Measurements from ENCODE around the gene MYRF. TPM values are rescaled to one million over a fixed set of nuclear protein-coding genes. Genes with fewer than 3 reads are reported as not detected.

Gene MYRF
- total RNA-seq, 1 experiment from 2014 or later: not detected

GRCh38 chr11:61811831-61812230 is 59.4 kb downstream of the MYRF start:
- Histone ChIP-seq H3K27ac (ENCODE audit: low read length) (no peak overlapping the region), H3K9me2 (replicated peaks; ENCODE audit: insufficient read depth, low read length) (no peaks in the 10 kb centered on the region), H3K79me2 (ENCODE audit: low read length) (peaks cover 11% of the 10 kb centered on the region; the same call in 1 of the 2 replicates), H3K4me3 (ENCODE audit: low read length) (no peak overlapping the region), H3K4me1 (ENCODE audit: low read length) (peaks cover 15% of the 10 kb centered on the region), H3K9me3 (ENCODE audit: low read length) (no peaks in the 10 kb centered on the region), H3K36me3 (ENCODE audit: insufficient read depth, low read length) (peaks cover 18% of the 10 kb centered on the region), H3K27me3 (ENCODE audit: low read length) (no peaks in the 10 kb centered on the region), H2AFZ (ENCODE audit: low read length) (no peak overlapping the region), H3K9ac (ENCODE audit: low read length) (no peak overlapping the region), H3K4me2 (ENCODE audit: low read depth, low read length, poor library complexity, severe bottlenecking) (no peak overlapping the region), H4K20me1 (ENCODE audit: insufficient read depth, low read depth, low read length) (no peaks in the 10 kb centered on the region)
- no peak for DNase-seq

GRCh38 chr11:61812736-61813411 is 60.4 kb downstream of the MYRF start:
- Histone ChIP-seq H3K27me3 (ENCODE audit: low read length) (no peaks in the 10 kb centered on the region), H3K4me1 (ENCODE audit: low read length) (peaks cover 23% of the 10 kb centered on the region), H3K9me3 (ENCODE audit: low read length) (no peaks in the 10 kb centered on the region), H3K27ac (ENCODE audit: low read length) (no peak overlapping the region), H2AFZ (ENCODE audit: low read length) (no peak overlapping the region), H3K9me2 (replicated peaks; ENCODE audit: insufficient read depth, low read length) (no peaks in the 10 kb centered on the region), H3K9ac (ENCODE audit: low read length) (no peak overlapping the region), H3K36me3 (ENCODE audit: insufficient read depth, low read length) (peaks cover 18% of the 10 kb centered on the region), H3K4me3 (ENCODE audit: low read length) (no peak overlapping the region), H3K79me2 (ENCODE audit: low read length) (peaks cover 11% of the 10 kb centered on the region; the same call in 1 of the 2 replicates), H3K4me2 (ENCODE audit: low read depth, low read length, poor library complexity, severe bottlenecking) (no peak overlapping the region), H4K20me1 (ENCODE audit: insufficient read depth, low read depth, low read length) (no peaks in the 10 kb centered on the region)
- no peak for DNase-seq

- no peak for DNase-seq
- Histone ChIP-seq H3K9me2 (replicated peaks; ENCODE audit: insufficient read depth, low read length) (no peaks in the 10 kb centered on the region), H3K4me3 (ENCODE audit: low read length) (peak overlapping the region; percentile 79; the same call in 1 of the 2 replicates), H3K9ac (ENCODE audit: low read length) (peak overlapping the region; percentile 92), H3K4me1 (ENCODE audit: low read length) (peaks cover 23% of the 10 kb centered on the region), H3K27me3 (ENCODE audit: low read length) (no peaks in the 10 kb centered on the region), H3K36me3 (ENCODE audit: insufficient read depth, low read length) (peaks cover 17% of the 10 kb centered on the region), H3K27ac (ENCODE audit: low read length) (peak overlapping the region; percentile 78), H3K79me2 (ENCODE audit: low read length) (peaks cover 11% of the 10 kb centered on the region; the same call in 1 of the 2 replicates), H3K4me2 (ENCODE audit: low read depth, low read length, poor library complexity, severe bottlenecking) (peak overlapping the region; percentile 83), H2AFZ (ENCODE audit: low read length) (no peak overlapping the region), H4K20me1 (ENCODE audit: insufficient read depth, low read depth, low read length) (no peaks in the 10 kb centered on the region), H3K9me3 (ENCODE audit: low read length) (no peaks in the 10 kb centered on the region)
These were observed 62.0 kb downstream of the MYRF start for GRCh38 chr11:61814247-61814957.

GRCh38 chr11:61814958-61815789 is 62.7 kb downstream of the MYRF start:
- Histone ChIP-seq H2AFZ (ENCODE audit: low read length) (no peak overlapping the region), H3K9me2 (replicated peaks; ENCODE audit: insufficient read depth, low read length) (no peaks in the 10 kb centered on the region), H3K27me3 (ENCODE audit: low read length) (no peaks in the 10 kb centered on the region), H4K20me1 (ENCODE audit: insufficient read depth, low read depth, low read length) (no peaks in the 10 kb centered on the region), H3K4me3 (ENCODE audit: low read length) (peak overlapping the region; percentile 79), H3K79me2 (ENCODE audit: low read length) (peaks cover 11% of the 10 kb centered on the region; the same call in 1 of the 2 replicates), H3K36me3 (ENCODE audit: insufficient read depth, low read length) (peaks cover 10% of the 10 kb centered on the region), H3K4me2 (ENCODE audit: low read depth, low read length, poor library complexity, severe bottlenecking) (peak overlapping the region; percentile 83), H3K9me3 (ENCODE audit: low read length) (no peaks in the 10 kb centered on the region), H3K27ac (ENCODE audit: low read length) (peak overlapping the region; percentile 78), H3K4me1 (ENCODE audit: low read length) (peaks cover 27% of the 10 kb centered on the region), H3K9ac (ENCODE audit: low read length) (peak overlapping the region; percentile 92)
- peak; percentile 83 for DNase-seq

- peak overlapping the region; percentile 78 for H3K27ac ChIP-seq (ENCODE audit: low read length)
- H3K27me3 ChIP-seq (ENCODE audit: low read length): no peaks in the 10 kb centered on the region
- no peaks in the 10 kb centered on the region for H3K9me3 ChIP-seq (ENCODE audit: low read length)
- peak overlapping the region; percentile 92 for H3K9ac ChIP-seq (ENCODE audit: low read length)
- H3K4me2 ChIP-seq (ENCODE audit: low read depth, low read length, poor library complexity, severe bottlenecking): peak overlapping the region; percentile 83
- H3K36me3 ChIP-seq (ENCODE audit: insufficient read depth, low read length): peaks cover 10% of the 10 kb centered on the region
- H3K4me3 ChIP-seq (ENCODE audit: low read length): peak overlapping the region; percentile 79
- no peaks in the 10 kb centered on the region for H3K9me2 ChIP-seq (replicated peaks; ENCODE audit: insufficient read depth, low read length)
- no peaks in the 10 kb centered on the region for H4K20me1 ChIP-seq (ENCODE audit: insufficient read depth, low read depth, low read length)
- peaks cover 11% of the 10 kb centered on the region; the same call in 1 of the 2 replicates for H3K79me2 ChIP-seq (ENCODE audit: low read length)
- H2AFZ ChIP-seq (ENCODE audit: low read length): no peak overlapping the region
- H3K4me1 ChIP-seq (ENCODE audit: low read length): peaks cover 27% of the 10 kb centered on the region
- peak; percentile 77 for DNase-seq
These were observed 63.6 kb downstream of the MYRF start for GRCh38 chr11:61815790-61816735.

- Histone ChIP-seq H3K36me3 (ENCODE audit: insufficient read depth, low read length) (peaks cover 10% of the 10 kb centered on the region), H3K4me2 (ENCODE audit: low read depth, low read length, poor library complexity, severe bottlenecking) (peak within 1 kb of the TSS; percentile 83), H4K20me1 (ENCODE audit: insufficient read depth, low read depth, low read length) (no peaks in the 10 kb centered on the region), H3K9me3 (ENCODE audit: low read length) (no peaks in the 10 kb centered on the region), H3K4me3 (ENCODE audit: low read length) (peak within 1 kb of the TSS; percentile 79), H3K9me2 (replicated peaks; ENCODE audit: insufficient read depth, low read length) (no peaks in the 10 kb centered on the region), H3K79me2 (ENCODE audit: low read length) (peaks cover 11% of the 10 kb centered on the region; the same call in 1 of the 2 replicates), H3K27ac (ENCODE audit: low read length) (peak within 1 kb of the TSS; percentile 78), H3K27me3 (ENCODE audit: low read length) (no peaks in the 10 kb centered on the region), H3K4me1 (ENCODE audit: low read length) (peaks cover 27% of the 10 kb centered on the region), H3K9ac (ENCODE audit: low read length) (peak within 1 kb of the TSS; percentile 92), H2AFZ (ENCODE audit: low read length) (no peak within 1 kb of the TSS)
- peak; percentile 94 for DNase-seq
These were observed 64.5 kb downstream of the MYRF start, which contains the start of gene FADS1 for GRCh38 chr11:61816736-61817455. Gene FADS1, minus strand, starts transcription at chr11:61817003. Its CDS starts 74 bp downstream, at chr11:61816929.
